Kidney capillary endothelial cell (primary cell): ENCODE results near the gene APOB.
A peak's percentile ranks its signal among the peaks of the same experiment; 100 is the strongest.

Source experiments
- DNase-seq: peaks from one replicate; pipeline ENCODE4 v3.0.0-alpha.2; 2018; ENCODE audit warnings: low spot score

APOB gene

GRCh38 chr2:21046506-21046905 lies 2.6 kb upstream of the APOB start:
- DNase-seq: no peak

GRCh38 chr2:21044694-21045371 lies 960 bp upstream of the APOB start:
- peak; percentile 66 for DNase-seq

- peak; percentile 68 for DNase-seq
These were observed 722 bp downstream of the APOB start for GRCh38 chr2:21042958-21043743.

GRCh38 chr2:21042708-21042957 lies 1.2 kb downstream of the APOB start:
- no peak for DNase-seq

GRCh38 chr2:21041943-21042707 lies 1.7 kb downstream of the APOB start:
- DNase-seq: no peak

- DNase-seq: no peak
These were observed 2.4 kb downstream of the APOB start for GRCh38 chr2:21041462-21041861.

- no peak for DNase-seq
These were observed 3.1 kb downstream of the APOB start for GRCh38 chr2:21040468-21041377.

GRCh38 chr2:21039979-21040467 lies 3.9 kb downstream of the APOB start:
- DNase-seq: no peak

- DNase-seq: no peak
These were observed 4.8 kb downstream of the APOB start for GRCh38 chr2:21039080-21039556.

- DNase-seq: no peak
These were observed 5.3 kb downstream of the APOB start for GRCh38 chr2:21038403-21039073.

GRCh38 chr2:21037671-21038108 lies 6.2 kb downstream of the APOB start:
- no peak for DNase-seq

- DNase-seq: no peak
These were observed 6.9 kb downstream of the APOB start for GRCh38 chr2:21036708-21037670.

- no peak for DNase-seq
These were observed 7.7 kb downstream of the APOB start for GRCh38 chr2:21035974-21036707.

- no peak for DNase-seq
These were observed 8.4 kb downstream of the APOB start for GRCh38 chr2:21035282-21035973.

- DNase-seq: no peak
These were observed 8.9 kb downstream of the APOB start for GRCh38 chr2:21034972-21035279.

GRCh38 chr2:21034156-21034971 lies 9.5 kb downstream of the APOB start:
- no peak for DNase-seq

- no peak for DNase-seq
These were observed 10.4 kb downstream of the APOB start for GRCh38 chr2:21033237-21034155.
